GM23338 (cell line): ENCODE results near the gene MAPK7. TPM values are rescaled to one million over a fixed set of nuclear protein-coding genes. Genes with fewer than 3 reads are reported as not detected.

Source experiments
- ATAC-seq: fragments of 200-7000 bp; cut with Tn5 transposase; 3 replicates; pipeline ENCODE4 v1.9.1; 2020
- DNase-seq: peaks from one replicate; pipeline ENCODE4 v3.0.0-alpha.2; 2015; ENCODE audit warnings: low spot score
- H2AFZ ChIP-seq: fragments of 200-600 bp; sonication (generic); 2 replicates; pipeline ENCODE4 v1.8.0; 2016; ENCODE audit warnings: antibody characterized with exemption, mild to moderate bottlenecking, moderate library complexity
- H3F3A ChIP-seq: fragments of 200-600 bp; sonication (generic); replicated peaks from 2 replicates; pipeline ENCODE4 v1.8.0; 2017; ENCODE audit warnings: antibody characterized with exemption, mixed run types, low read depth
- H3K27ac ChIP-seq: fragments of 200-600 bp; sonication (generic); 2 replicates; pipeline ENCODE4 v1.6.1; 2016; ENCODE audit warnings: low read depth
- H3K27me3 ChIP-seq: fragments of 200-600 bp; sonication (generic); 2 replicates; pipeline ENCODE4 v1.8.0; 2016; ENCODE audit warnings: mild to moderate bottlenecking, mixed run types, moderate library complexity; ENCODE audit not compliant: insufficient read depth
- H3K36me3 ChIP-seq: fragments of 200-600 bp; sonication (generic); 2 replicates; pipeline ENCODE4 v1.8.0; 2016; ENCODE audit warnings: mild to moderate bottlenecking; ENCODE audit not compliant: insufficient read depth
- H3K4me1 ChIP-seq: fragments of 200-600 bp; sonication (generic); 2 replicates; pipeline ENCODE4 v1.8.0; 2016; ENCODE audit warnings: mild to moderate bottlenecking, moderate library complexity; ENCODE audit not compliant: insufficient read depth
- H3K4me2 ChIP-seq: fragments of 200-600 bp; sonication (generic); 2 replicates; pipeline ENCODE4 v1.7.1; 2017; ENCODE audit warnings: mixed run types
- H3K4me3 ChIP-seq: fragments of 200-600 bp; sonication (generic); 2 replicates; pipeline ENCODE4 v1.6.1; 2016; ENCODE audit warnings: mixed run types
- H3K79me2 ChIP-seq: fragments of 200-600 bp; sonication (generic); replicated peaks from 2 replicates; pipeline ENCODE4 v1.8.0; 2017; ENCODE audit warnings: mild to moderate bottlenecking; ENCODE audit not compliant: insufficient read depth
- H3K9me2 ChIP-seq: fragments of 200-600 bp; sonication (generic); 2 replicates; pipeline ENCODE4 v1.8.0; 2017; ENCODE audit not compliant: insufficient read depth
- H4K20me1 ChIP-seq: fragments of 200-600 bp; sonication (generic); replicated peaks from 2 replicates; pipeline ENCODE4 v1.8.0; 2017; ENCODE audit warnings: mild to moderate bottlenecking; ENCODE audit not compliant: insufficient read depth
- H3K27ac Mint-ChIP-seq: 2 replicates; pipeline ENCODE4 v1.8.0; 2020; ENCODE audit warnings: inconsistent platforms, mild to moderate bottlenecking, moderate library complexity, mixed read lengths
- H3K27me3 Mint-ChIP-seq: 3 replicates; pipeline ENCODE4 v1.8.0; 2022; ENCODE audit warnings: low read depth, mild to moderate bottlenecking, moderate library complexity, mixed read lengths, inconsistent platforms; ENCODE audit not compliant: insufficient read depth, poor library complexity
- H3K36me3 Mint-ChIP-seq: 3 replicates; pipeline ENCODE4 v1.8.0; 2021; ENCODE audit warnings: low read depth, mild to moderate bottlenecking, inconsistent platforms, moderate library complexity, mixed read lengths
- H3K4me1 Mint-ChIP-seq: 3 replicates; pipeline ENCODE4 v1.8.0; 2020; ENCODE audit warnings: mild to moderate bottlenecking, inconsistent platforms, mixed read lengths
- H3K4me3 Mint-ChIP-seq: 3 replicates; pipeline ENCODE4 v1.8.0; 2021; ENCODE audit warnings: moderate library complexity, mild to moderate bottlenecking, inconsistent platforms, mixed read lengths
- H3K9me3 Mint-ChIP-seq: 3 replicates; pipeline ENCODE4 v1.8.0; 2020; ENCODE audit warnings: moderate library complexity, mild to moderate bottlenecking, inconsistent platforms, mixed read lengths
- EZH2 ChIP-seq: fragments of 200-600 bp; sonication (generic); IDR thresholded peaks from one replicate; pipeline ENCODE4 v1.8.0; 2017; ENCODE audit warnings: antibody characterized with exemption, mild to moderate bottlenecking, low read depth; ENCODE audit not compliant: unreplicated experiment
- EZH2phosphoT487 ChIP-seq: fragments of 200-600 bp; sonication (generic); IDR thresholded peaks from one replicate; pipeline ENCODE4 v1.8.1; 2018; ENCODE audit warnings: antibody characterized with exemption; ENCODE audit not compliant: unreplicated experiment
- NANOG ChIP-seq: IDR thresholded peaks from 2 replicates; pipeline ENCODE4 v1.6.1; 2016; ENCODE audit warnings: antibody characterized with exemption, borderline replicate concordance
- POLR2AphosphoS5 ChIP-seq: IDR thresholded peaks from 2 replicates; pipeline ENCODE4 v1.6.1; 2016; ENCODE audit warnings: antibody characterized with exemption, low read depth
- STAT1 ChIP-seq: IDR thresholded peaks from one replicate; pipeline ENCODE4 v1.6.1; 2016; ENCODE audit warnings: antibody characterized with exemption; ENCODE audit not compliant: unreplicated experiment
- ZNF114 ChIP-seq: fragments of 250-450 bp; sonication (Bioruptor Pico); IDR thresholded peaks from 2 replicates; pipeline ENCODE4 v1.5.0; 2020; ENCODE audit warnings: mild to moderate bottlenecking, moderate library complexity
- ZNF331 ChIP-seq: fragments of 250-450 bp; sonication (Bioruptor Pico); IDR thresholded peaks from 2 replicates; pipeline ENCODE4 v1.5.0; 2020; ENCODE audit warnings: low read depth, mild to moderate bottlenecking, moderate library complexity
- polyA plus RNA-seq: library from polyadenylated mRNA; unstranded; fragments of >200 nt; fragmentation: Nextera tagmentation; extraction: Ambion mirVana; gene quantifications from 2 replicates; pipeline ENCODE4 v1.2.1, GENCODE V29; 2016
- total RNA-seq: library from RNA; depleted of rRNA; stranded (reverse); fragments of >200 nt; shearing (Covaris generic); gene quantifications from 2 replicates; pipeline ENCODE4 v1.2.3, GENCODE V29; 2014
- TF ChIP-seq, protein P1 (sequence below), 2 experiments: fragments of 200-600 bp in 1 of 2; sonication (generic) in 1 of 2; conservative IDR thresholded peaks; 2 replicates each; pipeline versions ENCODE4 v1.5.1 to v1.6.1; 2016 to 2017; ENCODE audit warnings: antibody characterized with exemption in 2 of 2, low read depth in 2 of 2, mild to moderate bottlenecking in 2 of 2, moderate library complexity in 1 of 2
- TF ChIP-seq, protein P2 (sequence below): IDR thresholded peaks from 2 replicates; pipeline ENCODE4 v1.6.1; 2016; ENCODE audit warnings: antibody characterized with exemption
- TF ChIP-seq, protein P3 (sequence below): IDR thresholded peaks from one replicate; pipeline ENCODE4 v1.6.1; 2018; ENCODE audit warnings: antibody characterized with exemption; ENCODE audit not compliant: unreplicated experiment

Gene MAPK7
- total and polyA plus RNA-seq, 2 experiments from 2014 or later = 15.5 to 53.1 TPM

DNA sequence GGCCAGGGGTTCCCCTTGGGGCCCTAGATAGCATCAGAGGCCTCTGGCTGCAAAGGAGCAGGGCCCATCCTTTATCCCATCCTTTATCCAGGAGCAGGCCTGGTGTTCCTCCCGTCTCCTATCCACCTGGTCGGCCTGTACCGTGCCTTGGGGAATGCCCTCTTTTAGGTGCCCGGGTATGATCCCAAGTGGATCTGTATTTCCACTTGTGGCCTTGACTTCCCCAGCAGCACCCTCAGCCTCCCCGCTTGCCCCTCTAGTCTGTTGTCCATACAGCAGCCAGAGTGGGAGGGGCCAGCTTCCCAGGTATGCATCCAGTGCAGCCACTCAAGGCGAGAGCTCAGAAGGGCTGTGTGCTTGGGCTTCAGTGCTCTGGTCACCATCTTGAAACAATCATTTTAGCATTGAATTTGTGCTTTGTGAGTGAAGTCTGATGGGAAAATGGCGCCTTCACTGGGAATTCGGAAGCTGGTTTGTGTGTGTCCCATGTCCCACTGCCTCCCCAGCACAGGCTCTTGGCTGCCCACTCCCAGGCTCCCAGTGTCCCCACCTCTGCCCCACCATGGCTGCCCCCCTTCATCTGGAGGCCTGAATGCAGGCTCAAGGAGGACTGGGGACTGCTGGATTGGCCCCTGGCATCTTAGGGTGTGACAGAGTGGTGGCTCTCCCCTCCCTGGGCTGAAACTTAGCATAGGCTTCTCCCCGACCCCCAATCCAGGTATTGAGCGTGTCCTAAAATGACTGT, 29.5 kb downstream of the MAPK7 start:
- no peak for TF ChIP-seq ZNF331 (CRISPR knock-in tag)
- TF ChIP-seq, protein P1, sequence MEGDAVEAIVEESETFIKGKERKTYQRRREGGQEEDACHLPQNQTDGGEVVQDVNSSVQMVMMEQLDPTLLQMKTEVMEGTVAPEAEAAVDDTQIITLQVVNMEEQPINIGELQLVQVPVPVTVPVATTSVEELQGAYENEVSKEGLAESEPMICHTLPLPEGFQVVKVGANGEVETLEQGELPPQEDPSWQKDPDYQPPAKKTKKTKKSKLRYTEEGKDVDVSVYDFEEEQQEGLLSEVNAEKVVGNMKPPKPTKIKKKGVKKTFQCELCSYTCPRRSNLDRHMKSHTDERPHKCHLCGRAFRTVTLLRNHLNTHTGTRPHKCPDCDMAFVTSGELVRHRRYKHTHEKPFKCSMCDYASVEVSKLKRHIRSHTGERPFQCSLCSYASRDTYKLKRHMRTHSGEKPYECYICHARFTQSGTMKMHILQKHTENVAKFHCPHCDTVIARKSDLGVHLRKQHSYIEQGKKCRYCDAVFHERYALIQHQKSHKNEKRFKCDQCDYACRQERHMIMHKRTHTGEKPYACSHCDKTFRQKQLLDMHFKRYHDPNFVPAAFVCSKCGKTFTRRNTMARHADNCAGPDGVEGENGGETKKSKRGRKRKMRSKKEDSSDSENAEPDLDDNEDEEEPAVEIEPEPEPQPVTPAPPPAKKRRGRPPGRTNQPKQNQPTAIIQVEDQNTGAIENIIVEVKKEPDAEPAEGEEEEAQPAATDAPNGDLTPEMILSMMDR (conservative IDR thresholded peaks at IDR 0.05; ENCODE audit: low read depth in 2 of 2) = no peak
- TF ChIP-seq NANOG = no peak
- TF ChIP-seq STAT1 = no peak
- no peak for TF ChIP-seq ZNF114
- no peak for TF ChIP-seq EZH2phosphoT487
- no peak for TF ChIP-seq EZH2
- H3K4me2 ChIP-seq = no peak overlapping the region
- H3K27ac ChIP-seq = no peak overlapping the region
- H3K79me2 ChIP-seq = no peaks in the 10 kb centered on the region
- no peaks in the 10 kb centered on the region for H4K20me1 ChIP-seq
- DNase-seq (no peak), ATAC-seq (no peak)
- no peak overlapping the region for H3K4me3 ChIP-seq
- H3K9me3 Mint-ChIP-seq = no peaks in the 10 kb centered on the region
- no peaks in the 10 kb centered on the region for H3K36me3 Mint-ChIP-seq
- H3K36me3 ChIP-seq = no peaks in the 10 kb centered on the region
- peaks cover 17% of the 10 kb centered on the region for H3K4me1 Mint-ChIP-seq
- H3K9me2 ChIP-seq = 0 out of 2 replicates have a peak, but pooled peaks cover 8% of the 10 kb centered on the region
- no peak overlapping the region for H3K27ac Mint-ChIP-seq
- H3K4me1 ChIP-seq = peaks cover 15% of the 10 kb centered on the region
- no peaks in the 10 kb centered on the region for H3K27me3 ChIP-seq
- 0 out of 2 replicates have a peak overlapping the region, but pooled peaks have one; percentile 32 for H2AFZ ChIP-seq
- H3K4me3 Mint-ChIP-seq = no peak overlapping the region
- peaks cover 16% of the 10 kb centered on the region for H3K27me3 Mint-ChIP-seq
- no peaks in the 10 kb centered on the region for H3F3A ChIP-seq

DNA sequence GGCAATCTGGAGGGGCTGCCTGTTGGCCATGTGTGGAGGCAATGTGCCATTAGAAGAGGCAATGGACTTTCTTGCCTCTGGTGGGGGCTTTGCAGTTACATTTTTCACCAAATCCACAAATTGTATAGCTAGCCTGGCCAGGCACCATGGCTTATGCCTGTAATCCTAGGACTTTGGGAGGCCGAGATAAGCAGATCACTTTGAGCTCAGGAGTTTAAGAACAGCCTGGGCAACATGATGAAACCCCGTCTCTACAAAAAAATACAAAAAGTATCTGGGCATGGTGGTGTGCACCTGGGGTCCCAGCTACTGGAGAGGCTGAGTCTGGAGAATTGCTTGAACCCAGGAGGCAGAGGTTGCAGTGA, 30.0 kb downstream of the MAPK7 start:
- H3K27me3 Mint-ChIP-seq = peaks cover 15% of the 10 kb centered on the region
- no peaks in the 10 kb centered on the region for H3K36me3 Mint-ChIP-seq
- H3K36me3 ChIP-seq = no peaks in the 10 kb centered on the region
- no peaks in the 10 kb centered on the region for H4K20me1 ChIP-seq
- no peak overlapping the region for H3K4me2 ChIP-seq
- H3K27ac ChIP-seq = no peak overlapping the region
- 0 out of 2 replicates have a peak, but pooled peaks cover 8% of the 10 kb centered on the region for H3K9me2 ChIP-seq
- H3K9me3 Mint-ChIP-seq = no peaks in the 10 kb centered on the region
- no peaks in the 10 kb centered on the region for H3F3A ChIP-seq
- H3K27ac Mint-ChIP-seq = no peak overlapping the region
- DNase-seq = no peak
- no peaks in the 10 kb centered on the region for H3K27me3 ChIP-seq
- H3K4me1 Mint-ChIP-seq = peaks cover 17% of the 10 kb centered on the region
- no peak overlapping the region for H2AFZ ChIP-seq
- ATAC-seq = no peak
- H3K4me1 ChIP-seq = peaks cover 15% of the 10 kb centered on the region
- no peak overlapping the region for H3K4me3 ChIP-seq
- no peaks in the 10 kb centered on the region for H3K79me2 ChIP-seq
- no peak overlapping the region for H3K4me3 Mint-ChIP-seq
- TF ChIP-seq ZNF114 (no peak), EZH2phosphoT487 (no peak), POLR2AphosphoS5 (no peak)
- TF ChIP-seq, protein P2, sequence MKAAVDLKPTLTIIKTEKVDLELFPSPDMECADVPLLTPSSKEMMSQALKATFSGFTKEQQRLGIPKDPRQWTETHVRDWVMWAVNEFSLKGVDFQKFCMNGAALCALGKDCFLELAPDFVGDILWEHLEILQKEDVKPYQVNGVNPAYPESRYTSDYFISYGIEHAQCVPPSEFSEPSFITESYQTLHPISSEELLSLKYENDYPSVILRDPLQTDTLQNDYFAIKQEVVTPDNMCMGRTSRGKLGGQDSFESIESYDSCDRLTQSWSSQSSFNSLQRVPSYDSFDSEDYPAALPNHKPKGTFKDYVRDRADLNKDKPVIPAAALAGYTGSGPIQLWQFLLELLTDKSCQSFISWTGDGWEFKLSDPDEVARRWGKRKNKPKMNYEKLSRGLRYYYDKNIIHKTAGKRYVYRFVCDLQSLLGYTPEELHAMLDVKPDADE = no peak
- TF ChIP-seq, protein P1 (conservative IDR thresholded peaks at IDR 0.05; ENCODE audit: low read depth in 2 of 2) = no peak
- TF ChIP-seq, protein P3, sequence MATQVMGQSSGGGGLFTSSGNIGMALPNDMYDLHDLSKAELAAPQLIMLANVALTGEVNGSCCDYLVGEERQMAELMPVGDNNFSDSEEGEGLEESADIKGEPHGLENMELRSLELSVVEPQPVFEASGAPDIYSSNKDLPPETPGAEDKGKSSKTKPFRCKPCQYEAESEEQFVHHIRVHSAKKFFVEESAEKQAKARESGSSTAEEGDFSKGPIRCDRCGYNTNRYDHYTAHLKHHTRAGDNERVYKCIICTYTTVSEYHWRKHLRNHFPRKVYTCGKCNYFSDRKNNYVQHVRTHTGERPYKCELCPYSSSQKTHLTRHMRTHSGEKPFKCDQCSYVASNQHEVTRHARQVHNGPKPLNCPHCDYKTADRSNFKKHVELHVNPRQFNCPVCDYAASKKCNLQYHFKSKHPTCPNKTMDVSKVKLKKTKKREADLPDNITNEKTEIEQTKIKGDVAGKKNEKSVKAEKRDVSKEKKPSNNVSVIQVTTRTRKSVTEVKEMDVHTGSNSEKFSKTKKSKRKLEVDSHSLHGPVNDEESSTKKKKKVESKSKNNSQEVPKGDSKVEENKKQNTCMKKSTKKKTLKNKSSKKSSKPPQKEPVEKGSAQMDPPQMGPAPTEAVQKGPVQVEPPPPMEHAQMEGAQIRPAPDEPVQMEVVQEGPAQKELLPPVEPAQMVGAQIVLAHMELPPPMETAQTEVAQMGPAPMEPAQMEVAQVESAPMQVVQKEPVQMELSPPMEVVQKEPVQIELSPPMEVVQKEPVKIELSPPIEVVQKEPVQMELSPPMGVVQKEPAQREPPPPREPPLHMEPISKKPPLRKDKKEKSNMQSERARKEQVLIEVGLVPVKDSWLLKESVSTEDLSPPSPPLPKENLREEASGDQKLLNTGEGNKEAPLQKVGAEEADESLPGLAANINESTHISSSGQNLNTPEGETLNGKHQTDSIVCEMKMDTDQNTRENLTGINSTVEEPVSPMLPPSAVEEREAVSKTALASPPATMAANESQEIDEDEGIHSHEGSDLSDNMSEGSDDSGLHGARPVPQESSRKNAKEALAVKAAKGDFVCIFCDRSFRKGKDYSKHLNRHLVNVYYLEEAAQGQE = no peak
